Activated CD4-positive, alpha-beta T cell treated with anti-CD3 and anti-CD28 coated beads, Interleukin-2, amount 10 ng/mL, durations not matched to agents 24 days and 14 days (primary cell): Measurements from ENCODE around the gene LAPTM4A. TPM values are rescaled to one million over a fixed set of nuclear protein-coding genes. Genes with fewer than 3 reads are reported as not detected.

ENCODE experiments used
- DNase-seq: peaks from one replicate; pipeline ENCODE4 v3.0.0; 2022
- H3K27ac Mint-ChIP-seq: one replicate; pipeline ENCODE4 v1.8.0; 2022; ENCODE audit warnings: mild to moderate bottlenecking, mixed read lengths
- H3K27me3 Mint-ChIP-seq: one replicate; pipeline ENCODE4 v1.8.0; 2022; ENCODE audit warnings: mixed read lengths
- H3K36me3 Mint-ChIP-seq: one replicate; pipeline ENCODE4 v1.8.0; 2022; ENCODE audit warnings: low read depth, mild to moderate bottlenecking, mixed read lengths
- H3K4me1 Mint-ChIP-seq: one replicate; pipeline ENCODE4 v1.8.0; 2021; ENCODE audit warnings: mixed read lengths
- H3K4me3 Mint-ChIP-seq: one replicate; pipeline ENCODE4 v1.8.0; 2022; ENCODE audit warnings: mild to moderate bottlenecking, moderate library complexity, mixed read lengths
- H3K9me3 Mint-ChIP-seq: one replicate; pipeline ENCODE4 v1.8.0; 2021; ENCODE audit warnings: mixed read lengths
- intact Hi-C: fragments of 100-400 bp; cut with micrococcal nuclease; formaldehyde crosslinking; loops from one replicate; pipeline ENCODE4 v1.15.1; 2023
- total RNA-seq: library from RNA; stranded (reverse); gene quantifications from 2 replicates; pipeline ENCODE4 v1.2.3, GENCODE V29; 2022

Gene LAPTM4A
- total RNA-seq, 1 donor from 2014 or later, result 25.3 TPM

GRCh38 chr2:20034218-20034617, 17.2 kb downstream of the LAPTM4A start:
- no peak for DNase-seq
- intact Hi-C loops, result no loop called here
- Mint-ChIP-seq H3K27me3 (no peaks in the 10 kb centered on the region), H3K4me3 (no peak overlapping the region), H3K36me3 (peaks cover 73% of the 10 kb centered on the region), H3K4me1 (peaks cover 17% of the 10 kb centered on the region), H3K27ac (no peak overlapping the region), H3K9me3 (peaks cover 3% of the 10 kb centered on the region)

- Mint-ChIP-seq H3K4me3 (no peak overlapping the region), H3K27ac (no peak overlapping the region), H3K9me3 (peaks cover 3% of the 10 kb centered on the region), H3K4me1 (peaks cover 17% of the 10 kb centered on the region), H3K27me3 (no peaks in the 10 kb centered on the region), H3K36me3 (peaks cover 78% of the 10 kb centered on the region)
- no peak for DNase-seq
- intact Hi-C loops, result no loop called here
Observed at GRCh38 chr2:20033322-20033721, 18.1 kb downstream of the LAPTM4A start.

- intact Hi-C loops, result no loop called here
- no peak overlapping the region for H3K27ac Mint-ChIP-seq
- no peaks in the 10 kb centered on the region for H3K4me1 Mint-ChIP-seq
- no peak for DNase-seq
- H3K36me3 Mint-ChIP-seq, result peaks cover 54% of the 10 kb centered on the region
- H3K9me3 Mint-ChIP-seq, result peaks cover 3% of the 10 kb centered on the region
- no peak overlapping the region for H3K4me3 Mint-ChIP-seq
- no peaks in the 10 kb centered on the region for H3K27me3 Mint-ChIP-seq
Observed at GRCh38 chr2:20030224-20030623, 21.2 kb downstream of the LAPTM4A start.

- no peaks in the 10 kb centered on the region for H3K27me3 Mint-ChIP-seq
- intact Hi-C loops, result no loop called here
- H3K27ac Mint-ChIP-seq, result no peak overlapping the region
- DNase-seq, result no peak
- peaks cover 40% of the 10 kb centered on the region for H3K36me3 Mint-ChIP-seq
- no peak overlapping the region for H3K4me3 Mint-ChIP-seq
- H3K4me1 Mint-ChIP-seq, result no peaks in the 10 kb centered on the region
- H3K9me3 Mint-ChIP-seq, result peaks cover 3% of the 10 kb centered on the region
Observed at GRCh38 chr2:20027705-20028434, 23.6 kb downstream of the LAPTM4A start.

GRCh38 chr2:20027260-20027677, 24.2 kb downstream of the LAPTM4A start:
- intact Hi-C loops, result no loop called here
- H3K36me3 Mint-ChIP-seq, result peaks cover 36% of the 10 kb centered on the region
- H3K4me3 Mint-ChIP-seq, result no peak overlapping the region
- no peaks in the 10 kb centered on the region for H3K4me1 Mint-ChIP-seq
- H3K27me3 Mint-ChIP-seq, result no peaks in the 10 kb centered on the region
- H3K27ac Mint-ChIP-seq, result no peak overlapping the region
- no peak for DNase-seq
- H3K9me3 Mint-ChIP-seq, result peaks cover 3% of the 10 kb centered on the region

- intact Hi-C loops, result no loop called here
- no peak for DNase-seq
- H3K4me3 Mint-ChIP-seq, result no peak overlapping the region
- H3K27me3 Mint-ChIP-seq, result no peaks in the 10 kb centered on the region
- peaks cover 27% of the 10 kb centered on the region for H3K36me3 Mint-ChIP-seq
- no peaks in the 10 kb centered on the region for H3K4me1 Mint-ChIP-seq
- H3K9me3 Mint-ChIP-seq, result peaks cover 7% of the 10 kb centered on the region
- no peak overlapping the region for H3K27ac Mint-ChIP-seq
Observed at GRCh38 chr2:20025065-20025786, 26.2 kb downstream of the LAPTM4A start.

- DNase-seq, result no peak
- Mint-ChIP-seq H3K27me3 (no peaks in the 10 kb centered on the region), H3K27ac (no peak overlapping the region)
Observed at GRCh38 chr2:20023688-20024087, 27.7 kb downstream of the LAPTM4A start.

GRCh38 chr2:20021405-20022009, 29.9 kb downstream of the LAPTM4A start:
- no peaks in the 10 kb centered on the region for H3K4me1 Mint-ChIP-seq

More at GRCh38 chr2:20023688-20024087, 27.7 kb downstream of the LAPTM4A start:
- H3K36me3 Mint-ChIP-seq, result peaks cover 12% of the 10 kb centered on the region
- H3K4me1 Mint-ChIP-seq, result no peaks in the 10 kb centered on the region
- H3K9me3 Mint-ChIP-seq, result peaks cover 11% of the 10 kb centered on the region
- no peak overlapping the region for H3K4me3 Mint-ChIP-seq
- intact Hi-C loops, result no loop called here

GRCh38 chr2:20019747-20020146, 31.7 kb downstream of the LAPTM4A start:
- Mint-ChIP-seq H3K27me3 (peaks cover 6% of the 10 kb centered on the region), H3K4me1 (no peaks in the 10 kb centered on the region)

More at GRCh38 chr2:20021405-20022009, 29.9 kb downstream of the LAPTM4A start:
- intact Hi-C loops, result no loop called here
- Mint-ChIP-seq H3K36me3 (peaks cover 5% of the 10 kb centered on the region), H3K27ac (no peak overlapping the region), H3K4me3 (no peak overlapping the region), H3K9me3 (peaks cover 11% of the 10 kb centered on the region), H3K27me3 (peaks cover 2% of the 10 kb centered on the region)
- no peak for DNase-seq

GRCh38 chr2:20018601-20019152, 32.8 kb downstream of the LAPTM4A start:
- intact Hi-C loops, result no loop called here
- Mint-ChIP-seq H3K27ac (no peak overlapping the region), H3K27me3 (peaks cover 16% of the 10 kb centered on the region), H3K4me1 (no peaks in the 10 kb centered on the region), H3K4me3 (no peak overlapping the region), H3K9me3 (peaks cover 11% of the 10 kb centered on the region), H3K36me3 (peaks cover 5% of the 10 kb centered on the region)
- no peak for DNase-seq

More at GRCh38 chr2:20019747-20020146, 31.7 kb downstream of the LAPTM4A start:
- no peak for DNase-seq
- Mint-ChIP-seq H3K4me3 (no peak overlapping the region), H3K27ac (no peak overlapping the region), H3K36me3 (peaks cover 5% of the 10 kb centered on the region), H3K9me3 (peaks cover 11% of the 10 kb centered on the region)
- intact Hi-C loops, result no loop called here

GRCh38 chr2:20016346-20016745, 35.1 kb downstream of the LAPTM4A start:
- H3K4me3 Mint-ChIP-seq, result no peak overlapping the region
- H3K9me3 Mint-ChIP-seq, result peaks cover 5% of the 10 kb centered on the region
- H3K27me3 Mint-ChIP-seq, result peaks cover 33% of the 10 kb centered on the region
- no peak for DNase-seq
- H3K27ac Mint-ChIP-seq, result no peak overlapping the region
- peaks cover 4% of the 10 kb centered on the region for H3K4me1 Mint-ChIP-seq
- no peaks in the 10 kb centered on the region for H3K36me3 Mint-ChIP-seq
- intact Hi-C loops, result no loop called here

- H3K27ac Mint-ChIP-seq, result no peak overlapping the region
- H3K4me3 Mint-ChIP-seq, result no peak overlapping the region
- peaks cover 4% of the 10 kb centered on the region for H3K4me1 Mint-ChIP-seq
- no peaks in the 10 kb centered on the region for H3K36me3 Mint-ChIP-seq
- peak; percentile 70 for DNase-seq
- intact Hi-C loops, result loop anchor here (1.0 to 2.0 kb wide), 2 partner anchors 33 to 83 kb away; no protein-coding TSS in a partner anchor
- H3K9me3 Mint-ChIP-seq, result peaks cover 5% of the 10 kb centered on the region
- peaks cover 40% of the 10 kb centered on the region for H3K27me3 Mint-ChIP-seq
Observed at GRCh38 chr2:20015482-20016083, 35.8 kb downstream of the LAPTM4A start.

GRCh38 chr2:20013126-20013849, 38.1 kb downstream of the LAPTM4A start:
- no peaks in the 10 kb centered on the region for H3K9me3 Mint-ChIP-seq
- H3K27me3 Mint-ChIP-seq, result peaks cover 51% of the 10 kb centered on the region
- no peak for DNase-seq
- peak overlapping the region; percentile 71 for H3K4me3 Mint-ChIP-seq
- H3K4me1 Mint-ChIP-seq, result peaks cover 4% of the 10 kb centered on the region
- intact Hi-C loops, result loop anchor here (5.0 kb wide), 1 partner anchor 56 kb away; no protein-coding TSS in a partner anchor
- no peaks in the 10 kb centered on the region for H3K36me3 Mint-ChIP-seq
- H3K27ac Mint-ChIP-seq, result no peak overlapping the region
